GM19395 (cell line): ENCODE measurements around the gene ABCC3.

Source experiments
- ATAC-seq: cut with Tn5 transposase; IDR thresholded peaks from one replicate; pipeline ENCODE4 v1.9.1; 2021; ENCODE audit warnings: mild to moderate bottlenecking, moderate library complexity; ENCODE audit not compliant: unreplicated experiment

ABCC3 gene

GRCh38 chr17:50728881-50729765 is 94.4 kb downstream of the ABCC3 start:
- ATAC-seq = no peak

GRCh38 chr17:50731575-50732460 is 97.1 kb downstream of the ABCC3 start:
- no peak for ATAC-seq

DNA sequence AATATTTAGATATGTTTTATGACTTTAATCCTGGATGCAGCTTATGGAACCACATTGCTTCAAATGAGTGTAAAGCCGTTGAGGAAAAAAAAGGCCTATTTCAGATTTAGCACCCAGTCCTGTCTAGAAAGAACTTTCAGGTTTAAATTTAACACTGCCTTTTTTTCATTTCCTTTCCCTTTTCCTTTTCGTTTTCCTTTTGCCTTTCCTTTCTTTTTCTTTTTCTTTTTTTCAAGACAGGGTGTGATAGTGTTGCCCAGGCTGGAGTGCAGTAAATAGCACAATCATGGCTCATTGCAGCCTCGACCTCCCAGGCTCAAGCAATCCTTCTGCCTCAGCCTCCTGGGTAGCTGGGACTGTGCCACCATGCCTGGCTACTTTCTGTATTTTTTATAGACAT is 100.6 kb downstream of the ABCC3 start:
- no peak for ATAC-seq

DNA sequence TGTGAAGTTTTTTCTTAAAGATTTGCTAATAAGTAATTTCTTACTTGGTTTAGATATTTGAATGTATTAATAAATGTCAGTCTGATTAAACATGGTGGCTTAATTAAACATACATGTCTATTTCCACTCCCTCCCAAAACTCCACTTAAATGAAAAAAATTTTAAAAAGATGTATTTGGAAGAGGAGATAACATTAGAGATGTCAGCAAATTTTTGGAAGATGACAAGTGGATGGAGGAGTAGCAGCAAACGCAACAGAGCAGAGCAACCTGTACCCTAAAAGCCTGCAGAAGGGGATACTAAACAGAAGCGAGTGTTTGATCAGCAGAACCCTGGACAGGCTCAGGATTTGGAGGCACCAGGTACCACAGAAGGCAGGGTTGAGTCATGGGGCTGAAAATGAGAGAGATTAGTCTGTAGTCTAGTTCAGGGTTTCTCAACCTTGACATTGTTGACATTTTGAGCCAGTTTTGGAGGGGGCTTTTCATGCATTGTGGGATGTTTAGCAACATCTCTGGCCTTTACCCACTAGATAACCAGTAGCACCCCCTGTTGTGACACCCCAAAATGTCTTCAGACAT is 102.5 kb downstream of the ABCC3 start:
- ATAC-seq = no peak

- no peak for ATAC-seq
Observed at GRCh38 chr17:50739098-50739497, 104.4 kb downstream of the ABCC3 start.
